ENCODE data around the gene KRTAP16-1.

KRTAP16-1 gene

DNA sequence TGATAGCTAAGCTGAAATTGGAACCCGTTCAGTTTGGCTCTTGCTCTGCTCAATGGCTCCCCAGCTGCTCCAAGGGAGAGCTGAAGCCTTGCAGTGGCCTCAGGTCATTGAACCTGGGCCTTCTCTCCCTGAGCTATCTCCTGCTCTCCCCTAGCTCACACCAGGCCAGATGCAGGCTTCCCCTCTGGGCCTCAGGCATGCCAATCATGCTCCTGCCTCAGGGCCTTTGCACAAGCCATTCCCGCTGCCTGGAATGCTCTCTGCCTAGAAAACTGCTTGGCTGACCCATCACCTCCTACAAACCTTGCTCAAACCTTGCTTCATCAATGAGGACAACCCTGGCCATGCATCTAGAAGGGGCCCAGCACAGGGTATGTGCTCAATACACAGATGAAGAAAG lies 23.1 kb upstream of the KRTAP16-1 start:
- no peak overlapping the region for H2AFZ ChIP-seq (ENCODE audit: low read depth)
- no peaks in the 10 kb centered on the region for H3K36me3 ChIP-seq (ENCODE audit: insufficient read depth)
- no peaks in the 10 kb centered on the region for H3K4me1 ChIP-seq (ENCODE audit: low read depth, poor library complexity, severe bottlenecking)
- no peak overlapping the region for H3K27ac ChIP-seq
- no peak overlapping the region for H3K4me3 ChIP-seq (IDR thresholded peaks at IDR 0.05; ENCODE audit: insufficient read depth, low read depth, low read length)
- no peaks in the 10 kb centered on the region for H4K20me1 ChIP-seq (ENCODE audit: insufficient read depth)
- H3K27me3 ChIP-seq (ENCODE audit: insufficient read depth, low read depth): peaks cover 9% of the 10 kb centered on the region; the same call in 1 of the 2 replicates
- no peak overlapping the region for H3K4me2 ChIP-seq
- TF ChIP-seq, protein P1, sequence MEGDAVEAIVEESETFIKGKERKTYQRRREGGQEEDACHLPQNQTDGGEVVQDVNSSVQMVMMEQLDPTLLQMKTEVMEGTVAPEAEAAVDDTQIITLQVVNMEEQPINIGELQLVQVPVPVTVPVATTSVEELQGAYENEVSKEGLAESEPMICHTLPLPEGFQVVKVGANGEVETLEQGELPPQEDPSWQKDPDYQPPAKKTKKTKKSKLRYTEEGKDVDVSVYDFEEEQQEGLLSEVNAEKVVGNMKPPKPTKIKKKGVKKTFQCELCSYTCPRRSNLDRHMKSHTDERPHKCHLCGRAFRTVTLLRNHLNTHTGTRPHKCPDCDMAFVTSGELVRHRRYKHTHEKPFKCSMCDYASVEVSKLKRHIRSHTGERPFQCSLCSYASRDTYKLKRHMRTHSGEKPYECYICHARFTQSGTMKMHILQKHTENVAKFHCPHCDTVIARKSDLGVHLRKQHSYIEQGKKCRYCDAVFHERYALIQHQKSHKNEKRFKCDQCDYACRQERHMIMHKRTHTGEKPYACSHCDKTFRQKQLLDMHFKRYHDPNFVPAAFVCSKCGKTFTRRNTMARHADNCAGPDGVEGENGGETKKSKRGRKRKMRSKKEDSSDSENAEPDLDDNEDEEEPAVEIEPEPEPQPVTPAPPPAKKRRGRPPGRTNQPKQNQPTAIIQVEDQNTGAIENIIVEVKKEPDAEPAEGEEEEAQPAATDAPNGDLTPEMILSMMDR (conservative IDR thresholded peaks at IDR 0.05; ENCODE audit: low read depth, low read length): no peak
- no peak overlapping the region for H3K9ac ChIP-seq
- H3K79me2 ChIP-seq (ENCODE audit: insufficient read depth, low read depth): no peaks in the 10 kb centered on the region

DNA sequence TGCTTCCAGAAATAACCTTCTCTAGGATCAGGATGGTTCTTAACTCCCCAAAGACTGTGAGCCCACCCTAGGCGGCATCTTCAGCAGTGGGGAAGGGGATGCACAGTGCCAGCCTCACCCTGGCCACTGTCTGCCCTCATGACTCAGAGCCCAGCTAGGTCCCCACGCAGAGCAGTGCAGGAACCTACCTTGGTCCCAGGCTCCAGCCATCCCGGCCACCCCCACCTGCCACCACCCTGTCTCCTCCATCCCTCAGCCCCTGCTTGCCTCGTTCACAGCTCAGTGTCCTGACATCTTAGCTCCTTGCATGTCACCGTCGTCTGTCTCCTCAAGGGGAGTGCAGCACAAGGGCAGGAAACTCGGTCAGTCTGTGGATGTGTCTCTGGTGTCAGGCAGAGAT lies 22.5 kb upstream of the KRTAP16-1 start:
- Histone ChIP-seq H3K27ac (no peak overlapping the region), H3K4me2 (no peak overlapping the region), H3K9ac (no peak overlapping the region), H2AFZ (ENCODE audit: low read depth) (no peak overlapping the region), H3K27me3 (ENCODE audit: insufficient read depth, low read depth) (peaks cover 4% of the 10 kb centered on the region; the same call in 1 of the 2 replicates), H3K4me3 (IDR thresholded peaks at IDR 0.05; ENCODE audit: insufficient read depth, low read depth, low read length) (no peak overlapping the region), H4K20me1 (ENCODE audit: insufficient read depth) (no peaks in the 10 kb centered on the region), H3K36me3 (ENCODE audit: insufficient read depth) (no peaks in the 10 kb centered on the region), H3K79me2 (ENCODE audit: insufficient read depth, low read depth) (no peaks in the 10 kb centered on the region), H3K4me1 (ENCODE audit: low read depth, poor library complexity, severe bottlenecking) (no peaks in the 10 kb centered on the region)
- TF ChIP-seq, protein P1 (conservative IDR thresholded peaks at IDR 0.05; ENCODE audit: low read depth, low read length): no peak

DNA sequence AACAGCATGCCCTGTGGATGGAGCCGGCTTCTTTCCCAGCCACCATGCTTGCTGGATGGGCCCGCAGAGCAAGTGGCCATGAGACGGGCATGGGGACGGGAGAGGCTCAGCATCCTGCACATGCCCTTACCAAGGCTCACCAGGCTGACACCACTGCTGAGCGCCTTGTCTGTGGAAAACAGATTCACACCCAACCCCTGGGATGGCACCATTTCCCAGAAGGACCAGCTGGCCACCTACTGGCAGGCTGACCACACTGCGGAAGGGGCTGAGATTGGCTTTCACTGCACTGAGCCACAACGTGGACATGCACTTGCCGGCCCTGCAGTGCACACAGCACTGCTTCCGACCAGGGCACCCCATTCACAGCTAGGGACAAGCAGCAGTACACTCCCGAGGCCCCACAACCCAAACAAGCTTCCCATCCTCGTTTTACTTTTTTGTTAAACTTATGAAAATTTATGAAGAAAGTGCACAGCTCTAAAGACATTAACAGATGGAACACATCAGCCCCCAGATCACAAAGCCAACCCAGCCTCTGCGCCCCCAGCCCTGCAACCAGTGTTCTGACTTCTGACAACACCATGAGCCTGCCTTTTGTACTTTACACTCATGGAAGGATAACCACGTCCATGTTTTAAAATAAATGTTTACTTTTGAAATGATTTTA lies 20.3 kb upstream of the KRTAP16-1 start:
- Histone ChIP-seq H3K36me3 (ENCODE audit: insufficient read depth) (no peaks in the 10 kb centered on the region), H3K27me3 (ENCODE audit: insufficient read depth, low read depth) (no peaks in the 10 kb centered on the region; the same call in 1 of the 2 replicates), H3K4me3 (IDR thresholded peaks at IDR 0.05; ENCODE audit: insufficient read depth, low read depth, low read length) (no peak overlapping the region), H3K4me1 (ENCODE audit: low read depth, poor library complexity, severe bottlenecking) (no peaks in the 10 kb centered on the region), H2AFZ (ENCODE audit: low read depth) (no peak overlapping the region), H3K79me2 (ENCODE audit: insufficient read depth, low read depth) (no peaks in the 10 kb centered on the region), H4K20me1 (ENCODE audit: insufficient read depth) (no peaks in the 10 kb centered on the region), H3K4me2 (no peak overlapping the region), H3K27ac (no peak overlapping the region), H3K9ac (no peak overlapping the region)
- TF ChIP-seq, protein P1 (conservative IDR thresholded peaks at IDR 0.05; ENCODE audit: low read depth, low read length): peak; percentile 77

DNA sequence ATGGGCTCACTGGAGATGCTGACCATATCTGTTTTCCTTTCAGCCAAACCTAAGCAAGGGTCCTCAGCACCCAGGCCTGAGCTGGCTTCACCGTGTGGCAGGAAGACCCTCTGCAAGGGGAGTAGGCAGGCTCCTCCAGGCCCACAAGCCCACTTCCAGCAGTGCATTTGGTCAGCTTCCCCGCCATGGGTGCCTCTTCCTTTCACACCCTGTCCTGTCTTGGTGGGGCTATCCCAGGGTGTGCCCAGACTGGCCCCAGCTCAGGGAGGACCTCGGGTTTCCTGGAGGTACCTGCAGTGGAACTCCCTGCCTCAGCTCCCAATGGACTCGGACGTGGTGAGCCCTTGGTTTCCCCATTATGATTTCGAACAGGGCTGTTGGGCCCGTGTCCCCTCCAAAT lies 19.1 kb upstream of the KRTAP16-1 start:
- Histone ChIP-seq H3K4me1 (ENCODE audit: low read depth, poor library complexity, severe bottlenecking) (no peaks in the 10 kb centered on the region), H2AFZ (ENCODE audit: low read depth) (no peak overlapping the region), H3K79me2 (ENCODE audit: insufficient read depth, low read depth) (no peaks in the 10 kb centered on the region), H3K36me3 (ENCODE audit: insufficient read depth) (no peaks in the 10 kb centered on the region), H3K27me3 (ENCODE audit: insufficient read depth, low read depth) (no peaks in the 10 kb centered on the region; the same call in 1 of the 2 replicates), H3K4me2 (no peak overlapping the region), H3K27ac (no peak overlapping the region), H4K20me1 (ENCODE audit: insufficient read depth) (no peaks in the 10 kb centered on the region), H3K9ac (no peak overlapping the region), H3K4me3 (IDR thresholded peaks at IDR 0.05; ENCODE audit: insufficient read depth, low read depth, low read length) (no peak overlapping the region)
- TF ChIP-seq, protein P1 (conservative IDR thresholded peaks at IDR 0.05; ENCODE audit: low read depth, low read length): no peak
